HepG2 (cell line): Measurements from ENCODE around the gene UBE2H. TPM values are rescaled to one million over a fixed set of nuclear protein-coding genes. Genes with fewer than 3 reads are reported as not detected.
A peak's percentile ranks its signal among the peaks of the same experiment; 100 is the strongest.

Source experiments
- ARNT ChIP-seq: fragments of 450-650 bp; IDR thresholded peaks from 2 replicates; pipeline ENCODE4 v1.6.1; 2017
- ASH2L ChIP-seq: fragments of 300-600, 200-600 bp; sonication (generic); IDR thresholded peaks from 2 replicates; pipeline ENCODE4 v1.7.0; 2017; ENCODE audit warnings: low read depth, mild to moderate bottlenecking, moderate library complexity, mixed read lengths, low read length; ENCODE audit not compliant: insufficient read length
- ATF7 ChIP-seq, 2 experiments: fragments of 450-650 bp in 1 of 2; sonication (generic) in 1 of 2; formaldehyde crosslinking in 1 of 2; IDR thresholded peaks; 2 replicates each; pipeline versions ENCODE4 v1.4.0 to v1.6.1; 2016 to 2020; ENCODE audit warnings: antibody characterized with exemption in 1 of 2, mild to moderate bottlenecking in 1 of 2, missing genetic modification reagents in 1 of 2
- CHD2 ChIP-seq: IDR thresholded peaks from 2 replicates; pipeline ENCODE4 v1.6.1; 2011; ENCODE audit warnings: low read depth, low read length, improper control_type of control experiment
- CREM ChIP-seq, 2 experiments: sonication (generic) in 1 of 2; formaldehyde crosslinking in 1 of 2; IDR thresholded peaks; 2 replicates each; pipeline versions ENCODE4 v1.4.0 to v1.6.1; 2016 to 2020; ENCODE audit warnings: antibody characterized with exemption in 1 of 2, mild to moderate bottlenecking in 1 of 2, missing genetic modification reagents in 1 of 2
- FOXP4 ChIP-seq: sonication (generic); formaldehyde crosslinking; IDR thresholded peaks from 2 replicates; pipeline ENCODE4 v1.4.0; 2020; ENCODE audit warnings: missing genetic modification reagents
- GTF3A ChIP-seq: sonication (generic); formaldehyde crosslinking; conservative IDR thresholded peaks from 2 replicates; pipeline ENCODE4 v1.4.0; 2020; ENCODE audit warnings: mild to moderate bottlenecking, missing genetic modification reagents
- GZF1 ChIP-seq: sonication (generic); formaldehyde crosslinking; IDR thresholded peaks from 2 replicates; pipeline ENCODE4 v1.5.1; 2020; ENCODE audit warnings: mild to moderate bottlenecking, missing genetic modification reagents
- ISX ChIP-seq: sonication (generic); formaldehyde crosslinking; conservative IDR thresholded peaks from 2 replicates; pipeline ENCODE4 v1.5.0; 2020; ENCODE audit warnings: missing genetic modification reagents
- KDM5A ChIP-seq: fragments of 200-600 bp; sonication (generic); IDR thresholded peaks from 2 replicates; pipeline ENCODE4 v1.7.0; 2018; ENCODE audit warnings: antibody characterized with exemption, mild to moderate bottlenecking, low read length, borderline replicate concordance
- MAFF ChIP-seq: IDR thresholded peaks from 2 replicates; pipeline ENCODE4 v1.6.1; 2011; ENCODE audit warnings: low read depth, low read length, improper control_type of control experiment
- NFIC ChIP-seq: IDR thresholded peaks from 2 replicates; pipeline ENCODE4 v1.6.1; 2012; ENCODE audit warnings: mild to moderate bottlenecking, low read length, inconsistent platforms
- PTBP1 ChIP-seq: fragments of 200-400 bp; formaldehyde crosslinking; IDR thresholded peaks from 2 replicates; pipeline ENCODE4 v1.6.1; 2018; ENCODE audit warnings: low read length, low read depth; ENCODE audit not compliant: poor library complexity, severe bottlenecking
- RAD21 ChIP-seq: fragments of 450-650 bp; formaldehyde crosslinking; IDR thresholded peaks from 2 replicates; pipeline ENCODE4 v1.5.0; 2020; ENCODE audit warnings: mild to moderate bottlenecking
- SIX4 ChIP-seq: sonication (generic); formaldehyde crosslinking; IDR thresholded peaks from 2 replicates; pipeline ENCODE4 v1.4.0; 2020; ENCODE audit warnings: missing genetic modification reagents
- SPEN ChIP-seq: sonication (generic); formaldehyde crosslinking; IDR thresholded peaks from 2 replicates; pipeline ENCODE4 v1.5.1; 2020; ENCODE audit warnings: low read depth, mild to moderate bottlenecking, missing genetic modification reagents
- TBX3 ChIP-seq: fragments of 450-650 bp; IDR thresholded peaks from 2 replicates; pipeline ENCODE4 v1.6.1; 2017; ENCODE audit warnings: antibody characterized with exemption, mild to moderate bottlenecking, inconsistent platforms, borderline replicate concordance
- ZFP90 ChIP-seq: sonication (generic); formaldehyde crosslinking; IDR thresholded peaks from 2 replicates; pipeline ENCODE4 v1.8.0; 2022; ENCODE audit warnings: missing genetic modification reagents, mild to moderate bottlenecking, inconsistent platforms, borderline replicate concordance
- ZHX1 ChIP-seq: sonication (generic); formaldehyde crosslinking; IDR thresholded peaks from 2 replicates; pipeline ENCODE4 v1.8.1; 2022; ENCODE audit warnings: low read depth, mild to moderate bottlenecking, missing genetic modification reagents
- ZNF503 ChIP-seq: sonication (generic); formaldehyde crosslinking; IDR thresholded peaks from 2 replicates; pipeline ENCODE4 v1.4.0; 2020; ENCODE audit warnings: missing genetic modification reagents
- polyA plus RNA-seq, 8 experiments: library from polyadenylated mRNA; depleted of rRNA in 3 of 8; stranded (reverse) in 7 of 8; unstranded in 1 of 8; fragments of >200 nt; fragmentation: Illumina TruSeq in 4 of 8; extraction: Trizol in 4 of 8; gene quantifications; 2 replicates each; pipeline versions ENCODE4 v1.2.1 to v1.2.3, GENCODE V29; 2011 to 2016; ENCODE audit warnings: low read depth in 4 of 8, missing spikeins in 1 of 8, mixed read lengths in 1 of 8; ENCODE audit not compliant: insufficient read depth in 1 of 8
- total RNA-seq, 5 experiments: library from RNA; depleted of rRNA; stranded (reverse); fragments of >200 nt; fragmentation: Illumina TruSeq; extraction: Trizol; gene quantifications; 2 replicates each; pipeline ENCODE4 v1.2.3, GENCODE V29; 2016; ENCODE audit warnings: low read depth in 1 of 5

The UBE2H gene
- total and polyA plus RNA-seq, 2 of the 13 experiments (the other 11 are each of a cell fraction or from before 2014, with no cell fraction given) = 15.5 to 40.1 TPM

- TF ChIP-seq ZNF503 (no peak), ZHX1 (CRISPR knock-in tag) (peak; percentile 95), ATF7 (IDR thresholded peaks at IDR 0.05) (peak; percentile 100), ATF7 (CRISPR knock-in tag; IDR thresholded peaks at IDR 0.05) (peak; percentile 99), GTF3A (CRISPR knock-in tag) (0 out of 2 replicates have a peak, but pooled peaks have one; percentile 60), NFIC (no peak), KDM5A (peak; percentile 35; the same call in 1 of the 2 replicates), SIX4 (0 out of 2 replicates have a peak, but pooled peaks have one; percentile 18), RAD21 (CRISPR knock-in tag) (0 out of 2 replicates have a peak, but pooled peaks have one; percentile 39), ARNT (no peak), CHD2 (peak; percentile 46; the same call in 1 of the 2 replicates), SPEN (CRISPR knock-in tag) (peak; percentile 57), CREM (IDR thresholded peaks at IDR 0.05) (peak; percentile 96), CREM (CRISPR knock-in tag; IDR thresholded peaks at IDR 0.05) (peak; percentile 69; the same call in 1 of the 2 replicates), PTBP1 (peak; percentile 92), ZFP90 (CRISPR knock-in tag) (0 out of 2 replicates have a peak, but pooled peaks have one; percentile 33), ISX (CRISPR knock-in tag) (0 out of 2 replicates have a peak, but pooled peaks have one; percentile 61), MAFF (no peak), GZF1 (CRISPR knock-in tag) (no peak), ASH2L (peak; percentile 81), FOXP4 (CRISPR knock-in tag) (peak; percentile 36), TBX3 (peak; percentile 39; the same call in 1 of the 2 replicates)
Observed at GRCh38 chr7:129952653-129953560, at the start of gene UBE2H (continued).
